Adipocyte (in vitro differentiated cells): Measurements from ENCODE around the gene RAPGEF3.

ENCODE experiments used
- DNase-seq: peaks from one replicate; pipeline ENCODE4 v3.0.0-alpha.2; 2015; ENCODE audit warnings: low read depth
- H3K27me3 ChIP-seq: replicated peaks from 2 replicates; pipeline ENCODE4 v1.7.0; 2013; ENCODE audit warnings: mild to moderate bottlenecking, low read length, moderate library complexity; ENCODE audit not compliant: control insufficient read depth, insufficient read depth
- H3K36me3 ChIP-seq: 2 replicates; pipeline ENCODE4 v1.7.0; 2013; ENCODE audit warnings: low read length, mild to moderate bottlenecking, moderate library complexity; ENCODE audit not compliant: control insufficient read depth, insufficient read depth, severe bottlenecking
- H3K4me1 ChIP-seq: 2 replicates; pipeline ENCODE4 v1.7.0; 2013; ENCODE audit warnings: mild to moderate bottlenecking, low read length, moderate library complexity; ENCODE audit not compliant: control insufficient read depth, insufficient read depth
- H3K4me3 ChIP-seq: 2 replicates; pipeline ENCODE4 v1.7.0; 2013; ENCODE audit warnings: mild to moderate bottlenecking, low read length, moderate library complexity
- H3K9ac ChIP-seq: 2 replicates; pipeline ENCODE4 v1.7.0; 2013; ENCODE audit warnings: mild to moderate bottlenecking, low read length, moderate library complexity
- H3K9me3 ChIP-seq: 2 replicates; pipeline ENCODE4 v1.7.0; 2013; ENCODE audit warnings: mild to moderate bottlenecking, low read length, moderate library complexity; ENCODE audit not compliant: control insufficient read depth

RAPGEF3 gene

GRCh38 chr12:47779943-47780504 is 21.3 kb upstream of the RAPGEF3 start:
- no peak overlapping the region for H3K4me3 ChIP-seq
- H3K36me3 ChIP-seq = peaks cover 35% of the 10 kb centered on the region
- no peaks in the 10 kb centered on the region for H3K9me3 ChIP-seq
- no peak for DNase-seq
- peaks cover 35% of the 10 kb centered on the region for H3K4me1 ChIP-seq
- no peaks in the 10 kb centered on the region for H3K27me3 ChIP-seq
- peak overlapping the region; percentile 42 for H3K9ac ChIP-seq

- H3K9me3 ChIP-seq = no peaks in the 10 kb centered on the region
- H3K27me3 ChIP-seq = no peaks in the 10 kb centered on the region
- peak; percentile 94 for DNase-seq
- no peak overlapping the region for H3K4me3 ChIP-seq
- peak overlapping the region; percentile 76 for H3K9ac ChIP-seq
- peaks cover 29% of the 10 kb centered on the region for H3K36me3 ChIP-seq
- peaks cover 42% of the 10 kb centered on the region for H3K4me1 ChIP-seq
Observed at GRCh38 chr12:47779301-47779942, 20.7 kb upstream of the RAPGEF3 start.

GRCh38 chr12:47778881-47779280 is 20.2 kb upstream of the RAPGEF3 start:
- no peak overlapping the region for H3K4me3 ChIP-seq
- H3K27me3 ChIP-seq = no peaks in the 10 kb centered on the region
- DNase-seq = no peak
- H3K36me3 ChIP-seq = peaks cover 24% of the 10 kb centered on the region
- H3K9me3 ChIP-seq = no peaks in the 10 kb centered on the region
- peaks cover 46% of the 10 kb centered on the region for H3K4me1 ChIP-seq
- peak overlapping the region; percentile 76 for H3K9ac ChIP-seq

GRCh38 chr12:47777741-47778558 is 19.3 kb upstream of the RAPGEF3 start:
- DNase-seq = no peak
- peak overlapping the region; percentile 76 for H3K9ac ChIP-seq
- peaks cover 48% of the 10 kb centered on the region for H3K4me1 ChIP-seq
- H3K9me3 ChIP-seq = no peaks in the 10 kb centered on the region
- H3K36me3 ChIP-seq = peaks cover 15% of the 10 kb centered on the region
- no peaks in the 10 kb centered on the region for H3K27me3 ChIP-seq
- H3K4me3 ChIP-seq = no peak overlapping the region

GRCh38 chr12:47777151-47777550 is 18.5 kb upstream of the RAPGEF3 start:
- H3K36me3 ChIP-seq = peaks cover 7% of the 10 kb centered on the region
- no peak for DNase-seq
- no peak overlapping the region for H3K4me3 ChIP-seq
- peaks cover 48% of the 10 kb centered on the region for H3K4me1 ChIP-seq
- no peaks in the 10 kb centered on the region for H3K9me3 ChIP-seq
- H3K27me3 ChIP-seq = no peaks in the 10 kb centered on the region
- H3K9ac ChIP-seq = peak overlapping the region; percentile 76

- H3K4me1 ChIP-seq = peaks cover 48% of the 10 kb centered on the region
- H3K36me3 ChIP-seq = peaks cover 1% of the 10 kb centered on the region
- H3K9me3 ChIP-seq = no peaks in the 10 kb centered on the region
- peak; percentile 73 for DNase-seq
- H3K9ac ChIP-seq = peak overlapping the region; percentile 76
- no peaks in the 10 kb centered on the region for H3K27me3 ChIP-seq
- H3K4me3 ChIP-seq = no peak overlapping the region
Observed at GRCh38 chr12:47776471-47777143, 17.9 kb upstream of the RAPGEF3 start.

GRCh38 chr12:47775100-47775911 is 16.6 kb upstream of the RAPGEF3 start:
- Histone ChIP-seq H3K27me3 (no peaks in the 10 kb centered on the region), H3K4me3 (no peak overlapping the region), H3K9me3 (no peaks in the 10 kb centered on the region), H3K4me1 (peaks cover 49% of the 10 kb centered on the region), H3K36me3 (no peaks in the 10 kb centered on the region), H3K9ac (peak overlapping the region; percentile 43)
- no peak for DNase-seq

GRCh38 chr12:47774663-47775062 is 16.0 kb upstream of the RAPGEF3 start:
- H3K9me3 ChIP-seq = no peaks in the 10 kb centered on the region
- H3K4me1 ChIP-seq = peaks cover 52% of the 10 kb centered on the region
- DNase-seq = no peak
- no peaks in the 10 kb centered on the region for H3K27me3 ChIP-seq
- H3K36me3 ChIP-seq = no peaks in the 10 kb centered on the region
- no peak overlapping the region for H3K4me3 ChIP-seq
- peak overlapping the region; percentile 43 for H3K9ac ChIP-seq

- Histone ChIP-seq H3K4me1 (peaks cover 52% of the 10 kb centered on the region), H3K4me3 (peak overlapping the region; percentile 87), H3K9me3 (no peaks in the 10 kb centered on the region), H3K27me3 (no peaks in the 10 kb centered on the region), H3K9ac (peak overlapping the region; percentile 86), H3K36me3 (no peaks in the 10 kb centered on the region)
- no peak for DNase-seq
Observed at GRCh38 chr12:47773858-47774580, 15.3 kb upstream of the RAPGEF3 start.
